Testis (tissue), 2 donors: ENCODE results near the gene FGF21.

Experiments used
- CTCF ChIP-seq, 3 experiments: fragments of 450-650 bp in 2 of 3; fragments of 200-600 bp in 1 of 3; sonication (generic) in 1 of 3; IDR thresholded peaks; one replicate each; pipeline ENCODE4 v1.5.1; 2016 to 2019; ENCODE audit warnings: antibody characterized with exemption in 3 of 3, mild to moderate bottlenecking in 2 of 3, moderate library complexity in 1 of 3
- POLR2A ChIP-seq: fragments of 450-650 bp; IDR thresholded peaks from one replicate; pipeline ENCODE4 v1.6.1; 2017; ENCODE audit warnings: antibody characterized with exemption, mild to moderate bottlenecking, moderate library complexity

- TF ChIP-seq CTCF (IDR thresholded peaks at IDR 0.05) (no peak), POLR2A (no peak)
These were observed 24.3 kb downstream of the FGF21 start for GRCh38 chr19:48779636-48780035.
